Measurements from ENCODE around the gene TP73.

DNA sequence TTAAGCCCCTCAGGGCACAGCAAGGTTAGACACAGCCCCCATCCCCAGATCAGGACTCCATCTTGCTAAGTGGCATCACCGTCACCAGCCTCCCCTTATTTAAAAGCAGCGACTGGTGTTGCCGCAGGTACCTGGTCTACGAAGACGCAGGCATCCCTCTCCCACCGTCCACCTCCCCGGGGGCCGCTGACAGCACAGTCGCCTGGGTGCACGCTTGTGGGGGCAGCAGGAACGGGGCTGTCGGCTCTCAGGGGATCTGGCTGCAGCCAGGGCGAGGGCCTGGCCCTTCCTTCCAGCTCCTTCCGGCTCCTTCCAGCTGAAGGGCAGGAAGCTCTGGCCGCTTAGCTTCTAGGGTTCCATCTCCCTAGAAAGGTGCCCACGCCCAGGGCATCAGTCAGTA lies 82.3 kb downstream of the TP73 start:
- TF ChIP-seq CTCF (IDR thresholded peaks at IDR 0.05) = no peak
- TF ChIP-seq POLR2A (IDR thresholded peaks at IDR 0.05) = no peak
